Measurements from ENCODE around the gene CA5A. TPM values are rescaled to one million over a fixed set of nuclear protein-coding genes. Genes with fewer than 3 reads are reported as not detected.

Gene CA5A
- total RNA-seq, 1 experiment from 2014 or later = not detected

GRCh38 chr16:87847785-87848675 lies 88.3 kb downstream of the CA5A start:
- Histone ChIP-seq H3K9me3 (ENCODE audit: control insufficient read depth in 1 of 2, insufficient read depth in 1 of 2, low read depth in 1 of 2, low read length in 2 of 2) (no peaks in the 10 kb centered on the region), H3K27ac (ENCODE audit: low read depth, low read length) (no peak overlapping the region; the same call in 1 of the 2 replicates), H3K36me3 (ENCODE audit: control insufficient read depth in 1 of 2, insufficient read depth in 2 of 2, low read length in 2 of 2) (peaks cover 21 to 94% of the 10 kb centered on the region in 2 experiments), H3K79me2 (ENCODE audit: insufficient read depth, low read length) (peaks cover 100% of the 10 kb centered on the region), H3K9me2 (ENCODE audit: insufficient read depth) (no peaks in the 10 kb centered on the region), H2AFZ (ENCODE audit: low read depth, low read length, poor library complexity, severe bottlenecking) (no peak overlapping the region), H3K4me1 (ENCODE audit: control insufficient read depth in 1 of 2, insufficient read depth in 2 of 2, low read length in 2 of 2) (peaks cover 5 to 9% of the 10 kb centered on the region in 2 experiments), H3K9ac (ENCODE audit: low read length) (no peak overlapping the region), H3K4me2 (ENCODE audit: low read length) (no peak overlapping the region), H3K4me3 (replicated peaks in 1 of 2; ENCODE audit: low read depth in 1 of 2, low read length in 2 of 2) (no peak overlapping the region), H4K20me1 (ENCODE audit: insufficient read depth) (peaks cover 30% of the 10 kb centered on the region; the same call in 1 of the 2 replicates), H3K27me3 (ENCODE audit: insufficient read depth, low read length) (no peaks in the 10 kb centered on the region)
- DNase-seq (ENCODE audit: low read depth, low spot score) (no peak), ATAC-seq (no peak)
- intact Hi-C loops (cut with micrococcal nuclease) = no loop called here
- no TSS peak for BruUV-seq (replicated peaks)
- RAD21 ChIA-PET (ENCODE audit: low non-redundant PET in 1 of 2, low total read pairs in 2 of 2, uncharacterized antibody in 2 of 2, unreplicated experiment in 2 of 2) = no interaction called here
- no peak for TF ChIP-seq ATF3 (IDR thresholded peaks at IDR 0.05)
- no peak for TF ChIP-seq CBX3 (IDR thresholded peaks at IDR 0.05; ENCODE audit: low read depth)
- TF ChIP-seq FOSL1 (IDR thresholded peaks at IDR 0.05; ENCODE audit: low read depth) = no peak
- no peak for TF ChIP-seq SIN3A (IDR thresholded peaks at IDR 0.05; ENCODE audit: low read depth)
- CTCF ChIA-PET = interaction anchor here (1.4 kb wide), 1 partner anchor 23 kb away, joined by 3 read pairs; no protein-coding TSS in a partner anchor
- POLR2A ChIA-PET = no interaction called here

- no peak for ATAC-seq
- ChIA-PET CTCF (interaction anchor here (1.4 kb wide), 1 partner anchor 24 kb away, joined by 3 read pairs; no protein-coding TSS in a partner anchor), RAD21 (ENCODE audit: low non-redundant PET in 1 of 2, low total read pairs in 2 of 2, uncharacterized antibody in 2 of 2, unreplicated experiment in 2 of 2) (no interaction called here), POLR2A (interaction anchor here (0.8 kb wide), 1 partner anchor 41 kb away, joined by 3 read pairs; no protein-coding TSS in a partner anchor)
- Histone ChIP-seq H3K9me2 (ENCODE audit: insufficient read depth) (no peaks in the 10 kb centered on the region), H2AFZ (ENCODE audit: low read depth, low read length, poor library complexity, severe bottlenecking) (no peak overlapping the region), H3K4me2 (ENCODE audit: low read length) (no peak overlapping the region), H3K27ac (ENCODE audit: low read depth, low read length) (peak overlapping the region; percentile 8; the same call in 1 of the 2 replicates), H3K9ac (ENCODE audit: low read length) (no peak overlapping the region), H3K36me3 (ENCODE audit: control insufficient read depth in 1 of 2, insufficient read depth in 2 of 2, low read length in 2 of 2) (peaks cover 21 to 94% of the 10 kb centered on the region in 2 experiments), H3K79me2 (ENCODE audit: insufficient read depth, low read length) (peaks cover 100% of the 10 kb centered on the region), H3K9me3 (ENCODE audit: control insufficient read depth in 1 of 2, insufficient read depth in 1 of 2, low read depth in 1 of 2, low read length in 2 of 2) (no peaks in the 10 kb centered on the region), H3K4me3 (replicated peaks in 1 of 2; ENCODE audit: low read depth in 1 of 2, low read length in 2 of 2) (no peak overlapping the region), H4K20me1 (ENCODE audit: insufficient read depth) (peaks cover 27% of the 10 kb centered on the region; the same call in 1 of the 2 replicates), H3K27me3 (ENCODE audit: insufficient read depth, low read length) (no peaks in the 10 kb centered on the region), H3K4me1 (ENCODE audit: control insufficient read depth in 1 of 2, insufficient read depth in 2 of 2, low read length in 2 of 2) (peaks cover 0 to 3% of the 10 kb centered on the region in 2 experiments; a peak in 2 of 4 replicates)
- no peak for DNase-seq (ENCODE audit: low read depth, low spot score)
- BruUV-seq (replicated peaks) = no TSS peak
- intact Hi-C loops (cut with micrococcal nuclease) = no loop called here
- no peak for TF ChIP-seq FOSL1 (IDR thresholded peaks at IDR 0.05; ENCODE audit: low read depth)
- no peak for TF ChIP-seq EGR1 (IDR thresholded peaks at IDR 0.05; ENCODE audit: low read depth)
- no peak for TF ChIP-seq POLR2A (IDR thresholded peaks at IDR 0.05; ENCODE audit: borderline replicate concordance, extremely low read depth, insufficient read depth, insufficient read length)
- no peak for TF ChIP-seq YY1 (IDR thresholded peaks at IDR 0.05; ENCODE audit: extremely low read depth, insufficient replicate concordance, low read depth, low read length)
- TF ChIP-seq SRF (IDR thresholded peaks at IDR 0.05; ENCODE audit: low read depth) = no peak
- no peak for TF ChIP-seq ELF1 (IDR thresholded peaks at IDR 0.05; ENCODE audit: borderline replicate concordance, low read depth)
- TF ChIP-seq JUND (IDR thresholded peaks at IDR 0.05) = no peak
- TF ChIP-seq ZBTB33 (IDR thresholded peaks at IDR 0.05; ENCODE audit: extremely low read depth, insufficient replicate concordance, low read length) = no peak
- TF ChIP-seq SIN3A (IDR thresholded peaks at IDR 0.05; ENCODE audit: low read depth) = no peak
- no peak for TF ChIP-seq CEBPB (IDR thresholded peaks at IDR 0.05; ENCODE audit: low read depth)
- no peak for TF ChIP-seq EZH2 (IDR thresholded peaks at IDR 0.05)
- TF ChIP-seq REST (IDR thresholded peaks at IDR 0.05; ENCODE audit: low read depth) = no peak
Measured at GRCh38 chr16:87847467-87847784, 88.9 kb downstream of the CA5A start.
